Glomerular endothelial cell (primary cell): ENCODE measurements around the gene FCF1. TPM values are rescaled to one million over a fixed set of nuclear protein-coding genes. Genes with fewer than 3 reads are reported as not detected.
"Not testable (repeated sequence)": the region's sequence is repeated elsewhere in the genome, so short reads cannot be mapped to it uniquely, and the experiment has no call there.

ENCODE experiments used
- DNase-seq: peaks from one replicate; pipeline ENCODE4 v3.0.0-alpha.2; 2011; ENCODE audit warnings: low read depth, low spot score; ENCODE audit errors: extremely low read depth
- total RNA-seq: library from RNA; depleted of rRNA; stranded (reverse); fragments of >200 nt; gene quantifications from 2 replicates; pipeline ENCODE4 v1.2.3, GENCODE V29; 2015

The FCF1 gene
- total RNA-seq, 1 donor from 2014 or later: 36.5 TPM

DNA sequence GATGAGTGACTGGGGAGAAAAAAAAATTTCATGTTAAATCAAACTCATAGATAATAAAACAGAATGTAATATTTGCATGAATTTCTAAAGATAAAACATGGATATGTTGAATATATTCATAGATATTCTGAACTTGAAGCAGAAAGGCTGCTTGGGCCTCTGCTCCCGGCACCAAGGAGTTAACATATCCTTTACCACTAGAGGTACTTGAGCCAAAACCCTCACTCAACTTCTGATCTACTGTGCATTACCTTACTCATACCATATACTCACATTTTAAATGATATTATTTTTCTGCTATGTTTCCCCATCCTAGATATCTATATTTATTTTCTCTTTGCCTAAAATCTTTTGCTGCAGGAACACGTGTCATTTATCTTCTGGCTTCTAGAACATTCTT is 15.0 kb upstream of the FCF1 start:
- DNase-seq: no peak

DNA sequence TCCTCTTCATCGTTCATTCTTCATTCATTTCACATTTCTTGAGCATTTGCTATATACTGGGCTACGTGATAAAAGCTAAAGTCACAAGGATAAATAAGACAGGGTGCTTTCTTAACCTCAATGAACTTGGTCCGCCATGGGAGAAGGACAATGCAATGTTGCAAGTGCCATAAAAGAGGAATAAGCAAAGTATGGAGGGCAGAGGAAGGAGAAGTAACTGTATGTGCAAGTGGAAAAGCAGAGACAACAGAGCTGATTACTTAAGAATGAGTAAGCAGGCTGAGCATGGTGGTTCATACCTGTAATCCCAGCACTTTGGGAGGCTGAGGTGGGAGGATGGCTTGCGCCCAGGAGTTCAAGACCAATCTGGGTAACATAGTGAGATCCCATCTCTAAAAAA is 14.5 kb upstream of the FCF1 start:
- DNase-seq: no peak

DNA sequence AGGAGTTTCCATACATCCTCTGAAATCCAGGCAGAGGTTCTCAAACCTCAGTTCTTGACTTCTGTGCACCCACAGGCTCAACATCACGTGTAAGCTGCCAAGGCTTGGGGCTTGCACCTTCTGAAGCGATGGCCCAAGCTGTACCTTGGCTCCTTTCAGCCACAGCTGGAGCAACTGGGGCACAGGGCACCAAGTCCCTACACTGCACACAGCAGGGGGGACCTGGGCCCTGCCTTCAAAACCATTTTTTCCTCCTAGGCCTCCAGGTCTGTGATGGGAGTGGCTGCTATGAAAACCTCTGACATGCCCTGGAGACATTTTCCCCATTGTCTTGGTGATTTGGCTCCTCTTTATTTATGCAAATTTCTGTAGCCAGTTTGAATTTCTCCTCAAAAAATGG is 10.7 kb upstream of the FCF1 start:
- no peak for DNase-seq

DNA sequence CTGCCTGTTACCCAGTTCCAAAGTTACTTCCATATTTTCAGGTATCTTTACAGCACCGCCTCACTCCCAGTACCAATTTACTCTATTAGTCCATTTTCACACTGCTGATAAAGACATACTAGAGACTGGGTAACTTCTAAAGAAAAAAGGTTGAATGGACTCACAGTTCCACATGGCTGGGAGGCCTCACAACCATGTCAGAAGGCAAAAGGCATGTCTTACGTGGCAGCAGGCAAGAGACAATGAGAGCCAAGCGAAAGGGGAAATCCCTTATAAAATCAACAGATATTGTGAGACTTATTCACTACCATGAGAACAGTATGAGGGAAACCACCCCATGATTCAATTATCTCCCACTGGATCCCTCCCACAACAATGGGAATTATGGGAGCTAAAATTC is 9.9 kb upstream of the FCF1 start:
- no peak for DNase-seq

DNA sequence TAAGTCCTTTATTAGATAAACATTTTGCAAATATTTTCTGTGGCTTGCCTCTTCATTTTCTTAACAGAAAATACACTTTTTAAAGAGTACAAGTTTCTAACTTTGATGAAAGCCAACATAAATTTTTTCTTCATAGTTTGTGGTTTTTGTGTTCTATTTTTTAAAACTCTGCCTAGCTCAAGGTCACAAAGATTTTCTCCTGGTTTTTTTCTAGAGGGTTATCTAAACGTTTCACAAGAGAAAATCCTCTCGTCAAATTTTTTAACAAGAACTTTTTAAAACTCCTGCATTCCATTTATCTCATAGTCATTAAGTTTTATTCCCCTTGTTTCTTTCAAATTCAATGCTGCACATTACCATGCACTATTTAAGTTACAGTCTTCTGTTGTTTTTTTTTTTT is 8.3 kb upstream of the FCF1 start:
- DNase-seq: no peak

DNA sequence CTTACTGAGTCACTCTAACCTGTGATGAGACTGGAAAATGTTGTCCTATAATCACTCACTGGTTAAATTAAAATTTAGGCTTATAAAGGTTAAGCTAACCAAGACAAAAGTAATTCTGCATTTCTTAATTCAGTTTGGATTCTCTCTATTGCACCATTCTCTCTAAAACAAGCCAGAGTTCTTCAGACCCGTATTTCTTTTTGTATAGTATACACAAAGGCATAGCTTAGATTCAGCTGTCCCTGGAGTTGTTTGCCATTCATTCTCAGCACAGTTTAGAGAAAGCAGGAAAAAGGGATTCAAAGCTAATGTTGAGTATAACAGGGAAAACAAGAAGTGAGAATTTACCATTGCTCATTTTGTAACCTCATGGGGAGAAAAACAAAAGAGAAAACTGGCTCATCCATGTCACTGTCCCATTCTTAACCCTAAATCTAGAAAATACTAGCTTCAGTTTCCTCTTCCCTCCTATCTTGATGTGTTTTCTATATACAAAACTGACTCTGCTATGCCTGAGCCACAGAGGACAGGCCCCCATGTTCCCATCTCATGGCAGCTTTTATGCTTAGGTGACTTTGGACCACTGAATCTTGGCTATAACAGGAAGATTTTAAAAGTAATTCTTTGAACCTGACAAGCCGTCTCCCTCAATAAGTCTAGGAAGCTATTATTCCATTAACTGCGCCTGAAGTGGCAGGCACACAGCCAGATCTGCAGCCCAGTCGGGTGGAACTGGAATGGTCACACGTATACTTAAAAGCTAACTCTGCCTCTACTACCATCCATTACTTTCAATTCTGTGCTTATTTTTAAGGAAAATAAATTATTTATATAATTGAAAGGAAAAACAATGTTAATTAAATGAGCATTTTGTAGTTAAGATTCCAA is 7.1 kb upstream of the FCF1 start:
- no peak for DNase-seq

DNA sequence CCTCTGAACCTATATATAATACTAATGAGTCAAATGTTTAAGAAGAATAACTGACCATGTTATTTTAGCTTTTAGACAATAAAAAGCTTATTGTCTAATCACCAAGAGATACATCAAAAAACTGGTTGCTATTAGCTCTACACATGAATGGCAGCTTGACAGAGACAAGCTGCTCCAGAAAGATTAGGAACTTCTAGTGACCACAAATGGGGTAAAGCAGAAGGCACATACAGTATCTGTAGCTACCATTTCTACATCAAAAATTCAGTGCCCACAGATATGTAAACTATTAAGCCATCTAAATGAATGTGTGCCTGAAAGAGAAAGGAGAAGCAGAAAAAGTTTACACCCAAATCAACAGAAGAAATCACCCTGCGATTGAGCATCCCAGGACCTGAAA is 2.5 kb upstream of the FCF1 start:
- DNase-seq: no peak

DNA sequence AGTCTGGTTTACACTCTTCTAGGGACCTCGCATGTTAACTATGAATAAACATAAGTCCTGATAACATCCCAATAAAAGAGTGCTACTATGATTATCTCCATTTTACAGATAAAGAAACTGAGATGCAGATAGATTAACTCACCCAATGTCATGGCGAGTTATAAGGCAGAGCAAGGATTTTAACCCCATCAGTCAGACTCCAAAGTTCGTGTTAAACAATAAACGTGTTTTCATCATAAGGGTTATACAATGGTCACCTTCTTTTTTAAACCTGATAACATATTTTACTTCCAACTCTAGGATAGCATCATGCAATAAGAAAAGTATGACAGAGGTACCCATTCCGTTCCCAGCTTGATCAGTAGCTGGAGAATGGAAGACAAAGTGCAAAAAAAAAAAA is 1.3 kb upstream of the FCF1 start:
- DNase-seq: no peak

DNA sequence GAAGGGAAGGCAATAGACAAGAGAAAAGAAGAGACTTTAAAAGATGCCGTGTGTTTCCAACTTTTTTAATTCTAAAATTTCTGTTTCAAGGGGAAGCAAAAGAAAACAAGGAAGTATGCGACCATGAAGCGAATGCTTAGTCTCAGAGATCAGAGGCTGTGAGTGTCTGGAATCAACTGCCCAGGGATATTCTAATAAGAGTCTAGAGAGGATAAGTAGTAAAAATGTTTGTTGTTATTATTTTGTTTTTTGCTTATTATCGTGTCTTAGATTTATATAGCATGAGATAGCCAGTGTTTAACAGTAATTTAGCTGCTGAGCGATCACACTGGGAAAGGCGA is 421 bp downstream of the FCF1 start:
- no peak for DNase-seq

DNA sequence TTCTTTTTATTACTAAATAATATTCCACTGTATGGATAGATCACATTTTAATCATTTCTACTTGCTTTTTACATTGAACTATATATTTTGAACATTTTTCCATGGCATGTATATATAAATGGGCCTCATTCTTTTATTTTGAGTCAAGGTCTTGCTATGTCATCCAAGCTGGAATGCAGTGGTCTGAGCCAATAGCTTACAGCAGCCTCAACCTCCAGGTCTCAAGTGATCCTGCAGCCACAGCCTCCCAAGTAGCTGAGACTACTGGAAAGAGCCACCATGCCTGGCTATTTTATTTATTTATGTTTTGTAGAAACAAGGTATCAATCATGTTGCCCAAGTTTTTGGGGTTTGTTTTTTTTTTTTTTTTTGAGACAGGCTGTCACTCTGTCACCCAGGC is 7.6 kb downstream of the FCF1 start:
- no peak for DNase-seq

DNA sequence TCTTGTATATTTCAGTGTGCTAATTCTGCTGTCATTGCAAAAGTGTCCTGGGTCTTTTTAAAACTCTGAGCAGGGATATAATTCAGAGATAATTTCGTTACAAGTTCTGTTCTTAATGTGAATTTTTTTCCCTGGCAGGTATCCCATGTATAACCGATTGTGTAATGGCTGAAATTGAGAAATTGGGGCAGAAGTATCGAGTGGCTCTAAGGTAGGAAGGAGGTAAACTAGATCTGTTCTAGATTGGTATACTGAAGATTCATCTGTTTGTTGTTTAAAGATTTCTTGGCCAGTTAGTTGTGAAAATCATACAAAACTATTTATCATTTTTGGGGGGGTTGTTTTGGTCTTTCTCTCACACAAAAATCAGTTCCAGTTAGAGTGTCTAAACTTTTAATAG is 10.2 kb downstream of the FCF1 start:
- no peak for DNase-seq

DNA sequence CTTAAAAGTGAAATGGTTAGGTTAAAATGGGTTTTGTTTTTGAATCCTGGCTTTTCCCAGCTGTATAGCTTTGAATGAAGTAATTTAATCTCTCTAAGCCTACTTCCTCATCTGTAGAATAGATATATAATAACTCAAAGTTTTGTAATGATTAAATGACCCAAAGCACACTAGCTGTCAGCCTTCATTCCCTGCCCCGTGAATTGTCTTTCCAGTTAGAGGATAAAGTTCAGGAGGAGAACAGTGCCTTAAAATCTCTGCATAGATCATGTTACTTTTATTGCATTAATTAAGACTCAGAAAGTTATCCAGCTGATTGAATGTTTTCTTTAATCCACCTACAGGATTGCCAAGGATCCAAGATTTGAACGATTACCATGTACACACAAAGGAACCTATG is 19.4 kb downstream of the FCF1 start:
- no peak for DNase-seq

DNA sequence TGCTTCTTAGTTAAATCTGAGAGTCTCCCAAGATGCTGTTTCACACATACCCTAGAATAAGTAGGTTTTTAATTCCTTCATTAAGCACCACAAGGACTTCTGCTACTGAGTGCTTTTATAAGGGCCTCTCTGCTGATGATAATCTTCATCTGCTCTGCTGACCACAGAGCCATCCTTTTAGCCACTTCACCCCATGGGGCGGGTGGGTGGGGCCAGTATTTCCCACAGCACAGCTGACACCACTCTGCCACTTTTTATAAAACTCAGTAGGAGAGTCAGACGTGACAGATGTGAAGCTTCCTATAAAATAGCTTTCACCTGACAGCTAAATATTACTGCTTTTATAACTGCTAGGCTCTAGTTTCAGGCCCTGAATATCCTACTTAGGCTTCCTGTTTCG is 20.3 kb downstream of the FCF1 start:
- DNase-seq: no peak

DNA sequence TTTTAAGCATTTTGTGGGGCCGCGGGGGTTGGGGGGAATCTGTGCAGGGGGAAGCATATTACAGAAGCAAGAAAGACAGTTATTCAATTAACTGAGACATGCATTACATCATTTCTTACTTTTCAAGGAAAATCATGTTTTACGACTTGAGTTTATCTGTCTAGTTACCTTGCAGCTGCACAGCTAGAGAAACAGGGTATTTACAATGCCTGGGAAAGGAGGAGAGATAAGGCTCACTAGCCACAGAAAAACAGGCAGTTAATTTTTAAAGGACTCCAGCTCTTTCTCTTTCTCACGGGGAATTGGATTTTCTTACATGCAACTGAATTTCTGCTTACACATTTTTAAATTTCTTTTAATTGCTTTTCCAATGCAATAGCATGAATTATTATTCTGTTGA is 22.2 kb downstream of the FCF1 start:
- no peak for DNase-seq

DNA sequence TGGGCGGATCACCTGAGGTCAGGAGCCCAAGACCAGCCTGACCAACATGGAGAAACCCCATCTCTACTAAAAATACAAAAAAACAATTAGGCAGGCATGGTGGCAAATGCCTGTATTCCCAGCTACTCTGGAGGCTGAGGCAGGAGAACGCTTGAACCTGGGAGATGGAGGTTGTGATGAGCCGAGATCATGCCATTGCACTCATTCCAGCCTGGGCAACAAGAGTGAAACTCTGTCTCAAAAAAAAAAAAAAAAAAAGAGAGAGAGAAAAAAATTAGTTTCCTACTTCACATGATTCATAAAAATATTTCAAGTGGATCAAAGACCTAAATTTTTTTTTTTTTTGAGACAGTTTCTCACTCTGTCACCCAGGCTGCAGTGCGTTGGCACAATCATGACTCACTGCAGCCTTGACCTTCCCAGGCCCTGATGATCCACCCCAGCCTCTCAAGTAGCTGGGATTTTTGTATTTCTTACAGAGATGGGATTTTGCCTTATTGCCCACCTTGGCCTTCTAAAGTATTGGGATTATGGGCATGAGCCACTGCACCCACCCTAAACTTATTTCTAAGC is 24.9 kb downstream of the FCF1 start:
- DNase-seq: no peak

DNA sequence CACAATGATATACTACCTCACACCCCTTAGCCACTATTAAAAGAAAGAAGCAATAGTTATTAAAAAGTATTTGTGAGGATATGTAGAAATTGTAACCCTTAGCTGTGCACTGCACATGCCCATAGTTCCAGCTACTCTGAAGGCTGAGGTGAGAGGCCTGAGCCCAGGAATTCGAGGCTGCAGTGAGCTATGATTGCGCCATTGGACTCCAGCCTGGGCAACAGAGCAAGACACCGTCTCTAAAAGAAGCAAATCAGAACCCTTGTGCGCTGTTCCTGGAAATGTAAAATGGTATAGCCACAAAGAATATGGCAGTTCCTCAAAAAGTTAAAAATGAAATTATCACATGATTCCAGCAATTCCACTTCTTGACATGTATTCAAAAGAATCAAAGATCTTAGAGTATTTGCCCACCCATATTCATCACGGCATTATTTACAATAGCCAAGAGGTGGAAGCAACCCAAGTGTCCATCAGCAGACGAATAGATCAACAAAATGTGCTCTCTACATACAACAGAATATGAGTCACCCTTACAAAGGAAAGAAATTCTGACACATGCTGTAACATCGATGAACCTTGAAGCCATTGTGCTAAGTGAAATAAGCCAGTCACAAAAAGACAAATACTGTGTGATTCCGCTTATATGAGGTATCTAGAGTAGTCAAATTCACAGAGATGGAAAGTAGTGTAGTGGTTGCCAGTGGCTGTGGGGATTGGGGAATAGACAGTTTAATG is 26.5 kb downstream of the FCF1 start:
- no peak for DNase-seq

DNA sequence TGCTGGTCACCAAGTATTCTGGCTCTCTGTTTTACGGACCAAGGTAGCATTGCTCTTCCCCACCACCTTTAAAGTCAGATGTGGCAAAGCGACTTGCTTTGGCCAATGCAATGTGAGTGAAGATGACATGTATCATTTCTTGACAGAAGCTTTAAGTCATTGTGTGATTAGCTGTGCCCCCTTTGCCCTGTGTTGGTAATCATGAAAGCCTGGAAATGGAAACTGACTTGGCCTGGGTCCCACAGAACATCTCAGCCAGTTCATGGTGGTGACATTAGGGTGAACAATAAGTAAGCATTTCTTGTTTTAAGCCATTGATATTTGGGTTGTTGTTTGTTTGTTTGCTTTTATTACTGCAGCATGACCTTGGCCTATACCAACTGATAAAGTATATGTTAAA is 34.3 kb downstream of the FCF1 start:
- DNase-seq: no peak

DNA sequence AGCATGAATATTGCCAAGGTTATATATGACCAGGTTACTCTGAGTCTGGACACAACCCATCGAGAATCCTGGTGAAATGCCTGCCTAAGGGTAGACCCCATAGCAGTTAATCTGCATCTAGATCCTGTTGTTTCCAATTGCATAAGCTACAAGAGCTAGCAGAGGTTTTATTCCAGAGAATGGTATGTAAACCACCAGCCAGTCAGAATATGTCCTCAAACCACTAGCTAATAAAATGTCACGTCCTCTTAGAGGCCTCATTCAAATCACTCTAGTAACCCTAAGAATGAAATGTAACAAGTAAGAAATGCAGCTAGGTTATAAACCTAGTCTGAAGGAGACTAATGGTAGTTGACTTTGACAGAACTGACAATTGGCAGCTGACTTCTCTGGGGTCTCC is 41.2 kb downstream of the FCF1 start:
- DNase-seq: no peak

DNA sequence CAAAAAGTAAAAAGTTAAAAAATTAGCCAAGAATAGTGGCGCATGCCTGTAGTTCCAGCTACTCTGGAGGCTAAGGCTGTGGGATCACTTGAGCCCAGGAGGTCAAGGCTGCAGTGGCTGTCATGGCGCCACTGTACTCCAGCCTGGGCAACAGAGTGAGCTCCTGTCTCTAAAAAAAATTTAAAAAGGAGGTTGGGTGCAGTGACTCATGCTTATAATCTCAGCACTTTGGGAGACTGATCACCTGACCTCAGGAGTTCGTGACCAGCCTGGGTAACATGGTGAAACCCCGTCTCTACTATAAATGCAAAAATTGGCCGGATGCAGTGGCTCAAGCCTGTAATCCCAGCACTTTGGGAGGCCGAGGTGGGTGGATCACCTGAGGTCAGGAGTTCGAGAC is 42.0 kb downstream of the FCF1 start:
- no peak for DNase-seq

DNA sequence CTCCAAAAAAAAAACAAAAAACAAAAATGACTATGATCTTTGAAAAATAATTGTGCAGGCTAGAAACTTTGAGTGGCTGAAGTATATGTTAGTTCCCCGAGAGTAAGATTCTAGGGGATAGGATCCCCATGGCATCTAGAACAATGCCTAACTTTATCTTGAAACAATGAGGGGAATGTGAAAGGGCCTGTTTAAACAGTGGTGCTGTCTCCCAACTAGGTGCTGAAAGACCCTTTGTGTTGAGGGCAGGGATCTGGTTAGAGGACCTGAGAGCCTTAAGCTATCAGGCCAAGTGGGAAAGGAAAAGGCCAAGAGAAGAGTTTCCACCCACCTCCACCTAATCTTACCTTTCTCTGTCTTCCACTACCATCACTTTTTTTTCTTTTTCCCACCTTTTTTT is 43.4 kb downstream of the FCF1 start:
- DNase-seq: no peak

DNA sequence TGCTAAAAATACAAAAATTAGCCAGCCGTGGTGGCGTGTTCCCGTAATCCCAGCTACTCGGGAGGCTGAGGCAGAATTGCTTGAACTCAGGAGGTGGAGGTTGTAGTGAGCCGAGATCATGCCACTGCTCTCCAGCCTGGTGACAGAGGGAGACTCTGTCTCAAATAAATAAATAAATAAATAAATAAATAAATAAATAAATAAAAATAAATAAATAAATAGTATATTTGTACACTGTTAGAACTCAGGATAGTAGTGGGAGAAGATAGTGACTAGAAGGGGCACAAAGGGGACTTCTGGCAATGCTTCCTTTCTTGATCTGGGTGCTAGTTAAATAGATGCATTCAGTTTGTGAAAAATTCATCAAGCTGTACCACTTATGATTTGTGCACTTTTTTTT is 45.6 kb downstream of the FCF1 start:
- DNase-seq: not testable (repeated sequence)
